HG02884 (cell line): ENCODE data around the gene RABEPK.
"Not testable (repeated sequence)": the region's sequence is repeated elsewhere in the genome, so short reads cannot be mapped to it uniquely, and the experiment has no call there.

ENCODE experiments used
- ATAC-seq: cut with Tn5 transposase; IDR thresholded peaks from one replicate; pipeline ENCODE4 v1.9.1; 2021; ENCODE audit warnings: mild to moderate bottlenecking, moderate library complexity; ENCODE audit not compliant: unreplicated experiment

RABEPK gene

GRCh38 chr9:125200216-125201047 lies at the start of gene RABEPK:
Gene RABEPK (plus strand): TSS chr9:125200542. CDS start chr9:125203014, 2,472 bp downstream.
- ATAC-seq = peak; percentile 96

GRCh38 chr9:125151730-125152129 lies 48.6 kb upstream of the RABEPK start:
- ATAC-seq = no peak

GRCh38 chr9:125153712-125154367 lies 46.5 kb upstream of the RABEPK start:
- no peak for ATAC-seq

GRCh38 chr9:125156551-125156950 lies 43.8 kb upstream of the RABEPK start:
- no peak for ATAC-seq

GRCh38 chr9:125160750-125161149 lies 39.6 kb upstream of the RABEPK start:
- no peak for ATAC-seq

- ATAC-seq = no peak
Observed at GRCh38 chr9:125161284-125161918, 38.9 kb upstream of the RABEPK start.

- ATAC-seq = not testable (repeated sequence)
Observed at GRCh38 chr9:125162891-125163290, 37.5 kb upstream of the RABEPK start.

- no peak for ATAC-seq
Observed at GRCh38 chr9:125166762-125167161, 33.6 kb upstream of the RABEPK start.

- ATAC-seq = no peak
Observed at GRCh38 chr9:125169895-125170294, 30.4 kb upstream of the RABEPK start.

GRCh38 chr9:125172031-125172755 lies 28.1 kb upstream of the RABEPK start:
- no peak for ATAC-seq

GRCh38 chr9:125176636-125177035 lies 23.7 kb upstream of the RABEPK start:
- no peak for ATAC-seq

GRCh38 chr9:125177888-125178287 lies 22.5 kb upstream of the RABEPK start:
- no peak for ATAC-seq

GRCh38 chr9:125179776-125180175 lies 20.6 kb upstream of the RABEPK start:
- ATAC-seq = not testable (repeated sequence)

- ATAC-seq = no peak
Observed at GRCh38 chr9:125180876-125181275, 19.5 kb upstream of the RABEPK start.

- ATAC-seq = not testable (repeated sequence)
Observed at GRCh38 chr9:125181756-125182155, 18.6 kb upstream of the RABEPK start.

GRCh38 chr9:125183054-125183453 lies 17.3 kb upstream of the RABEPK start:
- no peak for ATAC-seq

- no peak for ATAC-seq
Observed at GRCh38 chr9:125183561-125183960, 16.8 kb upstream of the RABEPK start.

- peak; percentile 10 for ATAC-seq
Observed at GRCh38 chr9:125189011-125189360, 11.4 kb upstream of the RABEPK start.

GRCh38 chr9:125189361-125190289 lies 10.7 kb upstream of the RABEPK start, which contains the start of gene PPP6C:
Gene PPP6C (minus strand): TSS chr9:125189803. CDS start chr9:125189718, 85 bp downstream.
- ATAC-seq = peak; percentile 94

GRCh38 chr9:125190361-125190801 lies 10.0 kb upstream of the RABEPK start:
- ATAC-seq = no peak
